B cell (primary cell): Measurements from ENCODE around the gene BMP3. TPM values are rescaled to one million over a fixed set of nuclear protein-coding genes. Genes with fewer than 3 reads are reported as not detected.

Source experiments
- ATAC-seq: fragments of 200-7000 bp; cut with Tn5 transposase; one replicate; pipeline ENCODE4 v1.10.0; 2021; ENCODE audit warnings: low read depth, mild to moderate bottlenecking, moderate number of reproducible peaks, moderate library complexity
- CTCF ChIA-PET: fragments of 350-600 bp; sonication (Branson Sonifier 250); formaldehyde crosslinking; loops from one replicate; lab custom pipeline; 2021; ENCODE audit warnings: antibody characterized with exemption, inconsistent platforms; lab: Charles Lee
- POLR2A ChIA-PET: fragments of 350-600 bp; sonication (Branson Sonifier 250); formaldehyde crosslinking; loops from one replicate; lab custom pipeline; 2021; ENCODE audit warnings: antibody characterized with exemption; lab: Charles Lee
- DNase-seq: peaks from one replicate; pipeline ENCODE4 v3.0.0; 2013
- H2AFZ ChIP-seq: 2 replicates; pipeline ENCODE4 v1.6.1; 2012; ENCODE audit warnings: mild to moderate bottlenecking, low read depth, low read length; ENCODE audit not compliant: insufficient read depth, poor library complexity, severe bottlenecking
- H3K27ac ChIP-seq, 2 donors: 1 replicate in 1 of 2; 2 replicates in 1 of 2; pipeline ENCODE4 v1.5.1; 2012 to 2013; ENCODE audit warnings: low read length in 2 of 2, mild to moderate bottlenecking in 2 of 2, moderate library complexity in 1 of 2
- H3K27me3 ChIP-seq, 4 experiments: fragments of 200-600 bp in 1 of 4; sonication (generic) in 1 of 4; replicated peaks in 1 of 4; 1 replicate in 2 of 4; 2 replicates in 2 of 4; pipeline versions ENCODE4 v1.6.1 to v1.7.0; 2013 to 2016; ENCODE audit warnings: low read length in 3 of 4, mild to moderate bottlenecking in 2 of 4, mixed read lengths in 1 of 4, moderate library complexity in 1 of 4; ENCODE audit not compliant: insufficient read depth in 4 of 4, control insufficient read depth in 3 of 4; ENCODE audit errors: control extremely low read depth in 1 of 4
- H3K36me3 ChIP-seq, 2 experiments: replicated peaks in 1 of 2; 1 replicate in 1 of 2; 2 replicates in 1 of 2; pipeline versions ENCODE4 v1.6.1 to v1.7.1; 2013; ENCODE audit warnings: low read length in 1 of 2; ENCODE audit not compliant: insufficient read depth in 2 of 2, control insufficient read depth in 1 of 2; ENCODE audit errors: control extremely low read depth in 1 of 2, extremely low read depth in 1 of 2
- H3K4me1 ChIP-seq, 2 donors: fragments of 200-600 bp in 1 of 2; sonication (generic) in 1 of 2; 1 replicate in 1 of 2; 2 replicates in 1 of 2; pipeline versions ENCODE4 v1.5.1 to v1.6.1; 2013 to 2017; ENCODE audit warnings: low read length in 2 of 2; ENCODE audit not compliant: control insufficient read depth in 2 of 2, insufficient read depth in 2 of 2
- H3K4me2 ChIP-seq: replicated peaks from 2 replicates; pipeline ENCODE3; 2012; ENCODE audit warnings: mild to moderate bottlenecking, low read depth, low read length; ENCODE audit not compliant: poor library complexity, severe bottlenecking
- H3K4me3 ChIP-seq, 5 experiments: fragments of 200-600 bp in 1 of 5; sonication (generic) in 1 of 5; 1 replicate in 3 of 5; 2 replicates in 2 of 5; pipeline versions ENCODE4 v1.5.1 to v1.7.0; 2011 to 2016; ENCODE audit warnings: low read length in 4 of 5, mild to moderate bottlenecking in 4 of 5, low read depth in 2 of 5, control low read depth in 1 of 5, moderate library complexity in 1 of 5; ENCODE audit not compliant: insufficient read depth in 1 of 5; ENCODE audit errors: control extremely low read depth in 1 of 5, extremely low read depth in 1 of 5
- H3K79me2 ChIP-seq: fragments of 200-600 bp; sonication (generic); one replicate; pipeline ENCODE4 v1.6.0; 2016; ENCODE audit warnings: low read length; ENCODE audit not compliant: control insufficient read depth, insufficient read depth
- H3K9ac ChIP-seq: fragments of 200-600 bp; sonication (generic); 2 replicates; pipeline ENCODE4 v1.6.1; 2017; ENCODE audit warnings: mild to moderate bottlenecking, low read length, moderate library complexity
- H3K9me3 ChIP-seq, 3 donors: one replicate each; pipeline versions ENCODE4 v1.6.1 to v1.7.1; 2013; ENCODE audit warnings: low read length in 2 of 3; ENCODE audit not compliant: control insufficient read depth in 2 of 3, insufficient read depth in 1 of 3; ENCODE audit errors: control extremely low read depth in 1 of 3
- H4K20me1 ChIP-seq: 2 replicates; pipeline ENCODE4 v1.6.0; 2012; ENCODE audit warnings: mild to moderate bottlenecking, low read length; ENCODE audit not compliant: insufficient read depth, control insufficient read depth, poor library complexity, severe bottlenecking
- H3K27ac Mint-ChIP-seq: one replicate; pipeline ENCODE4 v1.8.0; 2021; ENCODE audit warnings: mixed read lengths
- H3K27me3 Mint-ChIP-seq: one replicate; pipeline ENCODE4 v1.8.0; 2021; ENCODE audit warnings: mixed read lengths
- H3K4me1 Mint-ChIP-seq: one replicate; pipeline ENCODE4 v1.8.0; 2021; ENCODE audit warnings: mixed read lengths
- H3K4me3 Mint-ChIP-seq: one replicate; pipeline ENCODE4 v1.8.0; 2021; ENCODE audit warnings: mixed read lengths
- H3K9me3 Mint-ChIP-seq: one replicate; pipeline ENCODE4 v1.8.0; 2022; ENCODE audit warnings: mixed read lengths; ENCODE audit not compliant: insufficient read depth
- EZH2 ChIP-seq: IDR thresholded peaks from 2 replicates; pipeline ENCODE4 v1.6.1; 2012; ENCODE audit warnings: borderline replicate concordance, low read depth, mild to moderate bottlenecking, moderate library complexity, low read length; ENCODE audit not compliant: insufficient read depth, poor library complexity, severe bottlenecking
- WGBS: methylation state at CpG from one replicate; pipeline ENCODE4 v1.1.5; 2013; ENCODE audit warnings: missing lambda C conversion rate; ENCODE audit not compliant: insufficient coverage; 5-methylcytosine and 5-hydroxymethylcytosine counted together
- intact Hi-C: fragments of 100-400 bp; cut with micrococcal nuclease; formaldehyde crosslinking; loops from one replicate; pipeline ENCODE4 v1.10.0; 2022
- polyA plus RNA-seq: library from polyadenylated mRNA; depleted of rRNA; stranded (reverse); fragments of >200 nt; gene quantifications from 2 replicates; pipeline ENCODE4 v1.2.3, GENCODE V29; 2012
- total RNA-seq, 2 donors: library from RNA; stranded (reverse); fragments of 120-200 nt in 1 of 2; gene quantifications; 1 replicate in 1 of 2; 2 replicates in 1 of 2; pipeline versions ENCODE4 v1.2.3 to v1.2.4, GENCODE V29; 2013 to 2022
- TF ChIP-seq, protein P1 (sequence below): fragments of 200-600 bp; IDR thresholded peaks from one replicate; pipeline ENCODE4 v1.8.0; 2022; ENCODE audit warnings: antibody characterized with exemption, mild to moderate bottlenecking

Gene BMP3
- total and polyA plus RNA-seq, 2 donors (not counting 1 experiment from before 2014, with no cell fraction given), result 0.49 to 0.57 TPM

GRCh38 chr4:81032771-81033684 lies 2.5 kb downstream of the BMP3 start:
- Mint-ChIP-seq H3K4me3 (peak overlapping the region; percentile 89), H3K27me3 (peaks cover 38% of the 10 kb centered on the region), H3K4me1 (peaks cover 21% of the 10 kb centered on the region), H3K27ac (no peak overlapping the region), H3K9me3 (no peaks in the 10 kb centered on the region)
- Histone ChIP-seq H3K4me1 (peaks cover 21 to 23% of the 10 kb centered on the region in 2 donors), H3K27me3 (peaks cover 0 to 38% (median 12%) of the 10 kb centered on the region in 4 experiments), H2AFZ (no peak overlapping the region), H3K9me3 (no peaks in the 10 kb centered on the region), H3K27ac (no peak overlapping the region), H3K79me2 (peaks cover 8% of the 10 kb centered on the region), H3K9ac (no peak overlapping the region), H3K4me3 (no peak overlapping the region), H3K4me2 (peak overlapping the region; percentile 14), H3K36me3 (no peaks in the 10 kb centered on the region), H4K20me1 (no peaks in the 10 kb centered on the region)
- ChIA-PET CTCF (interaction anchor here (0.5 to 4.7 kb wide), 6 partner anchors 7 to 670 kb away, joined by 3 to 24 read pairs (median 4); no protein-coding TSS in a partner anchor), POLR2A (no interaction called here)
- DNase-seq (no peak), ATAC-seq (no peak)
- intact Hi-C loops, result no loop called here
- no peak for TF ChIP-seq EZH2
- TF ChIP-seq, protein P1, sequence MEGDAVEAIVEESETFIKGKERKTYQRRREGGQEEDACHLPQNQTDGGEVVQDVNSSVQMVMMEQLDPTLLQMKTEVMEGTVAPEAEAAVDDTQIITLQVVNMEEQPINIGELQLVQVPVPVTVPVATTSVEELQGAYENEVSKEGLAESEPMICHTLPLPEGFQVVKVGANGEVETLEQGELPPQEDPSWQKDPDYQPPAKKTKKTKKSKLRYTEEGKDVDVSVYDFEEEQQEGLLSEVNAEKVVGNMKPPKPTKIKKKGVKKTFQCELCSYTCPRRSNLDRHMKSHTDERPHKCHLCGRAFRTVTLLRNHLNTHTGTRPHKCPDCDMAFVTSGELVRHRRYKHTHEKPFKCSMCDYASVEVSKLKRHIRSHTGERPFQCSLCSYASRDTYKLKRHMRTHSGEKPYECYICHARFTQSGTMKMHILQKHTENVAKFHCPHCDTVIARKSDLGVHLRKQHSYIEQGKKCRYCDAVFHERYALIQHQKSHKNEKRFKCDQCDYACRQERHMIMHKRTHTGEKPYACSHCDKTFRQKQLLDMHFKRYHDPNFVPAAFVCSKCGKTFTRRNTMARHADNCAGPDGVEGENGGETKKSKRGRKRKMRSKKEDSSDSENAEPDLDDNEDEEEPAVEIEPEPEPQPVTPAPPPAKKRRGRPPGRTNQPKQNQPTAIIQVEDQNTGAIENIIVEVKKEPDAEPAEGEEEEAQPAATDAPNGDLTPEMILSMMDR, result no peak
- WGBS, result no CpG with 5 or more reads among the region's 4 CpGs
